ENCODE results near the gene RUNX1. TPM values are rescaled to one million over a fixed set of nuclear protein-coding genes. Genes with fewer than 3 reads are reported as not detected.
A peak's percentile ranks its signal among the peaks of the same experiment; 100 is the strongest.

Gene RUNX1
- total RNA-seq, 6 experiments from 2014 or later: 2.9 to 18.3 (median 4.3) TPM

- TF ChIP-seq POLR2A (IDR thresholded peaks at IDR 0.05): no peak
- no peak for TF ChIP-seq CTCF (IDR thresholded peaks at IDR 0.05)
Observed at GRCh38 chr21:34965200-34966174, 83.6 kb downstream of the RUNX1 start.

GRCh38 chr21:34962586-34963222 is 86.4 kb downstream of the RUNX1 start:
- ATAC-seq: no peak
- Histone ChIP-seq H3K27ac (no peak overlapping the region), H3K9me3 (no peaks in the 10 kb centered on the region), H3K36me3 (no peaks in the 10 kb centered on the region), H3K4me3 (no peak overlapping the region), H3K4me1 (no peaks in the 10 kb centered on the region), H3K27me3 (no peaks in the 10 kb centered on the region)
- no peak for DNase-seq
- no peak for TF ChIP-seq CTCF (IDR thresholded peaks at IDR 0.05)
- no peak for TF ChIP-seq POLR2A (IDR thresholded peaks at IDR 0.05)
- whole genome bisulfite sequencing (ENCODE audit: insufficient coverage, low coverage, low lambda C conversion rate, missing lambda C conversion rate): 77% methylated on average over 16 of the region's 16 CpGs
- intact Hi-C loops (cut with DNase I): no loop called here

More at GRCh38 chr21:34965200-34966174, 83.6 kb downstream of the RUNX1 start:
- ATAC-seq (peak in 1 of 4 donors; percentile 24), DNase-seq (no peak)
- intact Hi-C loops (cut with DNase I): no loop called here
- no peaks in the 10 kb centered on the region for H3K27me3 ChIP-seq
- no peaks in the 10 kb centered on the region for H3K4me1 ChIP-seq
- H3K4me3 ChIP-seq: no peak overlapping the region
- WGBS (ENCODE audit: insufficient coverage, low coverage, low lambda C conversion rate, missing lambda C conversion rate): 63% methylated on average over 10 of the region's 10 CpGs
- H3K27ac ChIP-seq: no peak overlapping the region
- no peaks in the 10 kb centered on the region for H3K36me3 ChIP-seq
- no peaks in the 10 kb centered on the region for H3K9me3 ChIP-seq

GRCh38 chr21:34962136-34962535 is 87.0 kb downstream of the RUNX1 start:
- TF ChIP-seq CTCF (IDR thresholded peaks at IDR 0.05): no peak
- TF ChIP-seq POLR2A (IDR thresholded peaks at IDR 0.05): no peak
- H3K27ac ChIP-seq: no peak overlapping the region
- no peak for ATAC-seq
- intact Hi-C loops (cut with DNase I): no loop called here
- H3K4me1 ChIP-seq: no peaks in the 10 kb centered on the region
- H3K4me3 ChIP-seq: no peak overlapping the region
- no peaks in the 10 kb centered on the region for H3K36me3 ChIP-seq
- H3K27me3 ChIP-seq: no peaks in the 10 kb centered on the region
- WGBS (ENCODE audit: insufficient coverage, low coverage, low lambda C conversion rate, missing lambda C conversion rate): 40% methylated on average over 2 of the region's 2 CpGs
- no peak for DNase-seq
- H3K9me3 ChIP-seq: no peaks in the 10 kb centered on the region

GRCh38 chr21:34960687-34961086 is 88.4 kb downstream of the RUNX1 start:
- no peak overlapping the region for H3K27ac ChIP-seq

More at GRCh38 chr21:34960687-34961086, 88.4 kb downstream of the RUNX1 start:
- no peaks in the 10 kb centered on the region for H3K27me3 ChIP-seq
- intact Hi-C loops (cut with DNase I): no loop called here
- ATAC-seq (no peak), DNase-seq (no peak)
- H3K36me3 ChIP-seq: no peaks in the 10 kb centered on the region
- H3K4me1 ChIP-seq: no peaks in the 10 kb centered on the region
- H3K9me3 ChIP-seq: no peaks in the 10 kb centered on the region
- 58% methylated on average over 2 of the region's 2 CpGs for WGBS (ENCODE audit: insufficient coverage, low coverage, low lambda C conversion rate, missing lambda C conversion rate)
- H3K4me3 ChIP-seq: no peak overlapping the region
- TF ChIP-seq CTCF (IDR thresholded peaks at IDR 0.05): no peak
- no peak for TF ChIP-seq POLR2A (IDR thresholded peaks at IDR 0.05)

Measured in right lobe of liver (tissue), 6 donors.